Suprapubic skin (tissue), 4 donors: ENCODE measurements around the gene PPP1R10. TPM values are rescaled to one million over a fixed set of nuclear protein-coding genes. Genes with fewer than 3 reads are reported as not detected.

Experiments used
- DNase-seq, 2 donors: peaks; one replicate each; pipeline ENCODE4 v3.0.0-alpha.2; 2019; ENCODE audit warnings: low spot score in 2 of 2
- H3K27ac ChIP-seq: fragments of 200-600 bp; sonication (generic); one replicate; pipeline ENCODE4 v1.5.1; 2019
- H3K27me3 ChIP-seq: fragments of 200-600 bp; sonication (generic); one replicate; pipeline ENCODE4 v1.5.1; 2019
- H3K36me3 ChIP-seq: fragments of 200-600 bp; sonication (generic); one replicate; pipeline ENCODE4 v1.5.1; 2019
- H3K4me1 ChIP-seq: fragments of 200-600 bp; sonication (generic); one replicate; pipeline ENCODE4 v1.5.1; 2019
- H3K4me3 ChIP-seq: fragments of 200-600 bp; sonication (generic); one replicate; pipeline ENCODE4 v1.5.1; 2019; ENCODE audit warnings: mild to moderate bottlenecking
- H3K9me3 ChIP-seq: fragments of 200-600 bp; sonication (generic); one replicate; pipeline ENCODE4 v1.5.1; 2019
- CTCF ChIP-seq, 2 donors: fragments of 200-600 bp in 1 of 2; fragments of 450-650 bp in 1 of 2; sonication (generic) in 1 of 2; IDR thresholded peaks; one replicate each; pipeline ENCODE4 v1.5.1; 2016 to 2019; ENCODE audit warnings: antibody characterized with exemption in 2 of 2, mild to moderate bottlenecking in 1 of 2, moderate library complexity in 1 of 2
- EP300 ChIP-seq: sonication (generic); formaldehyde crosslinking; IDR thresholded peaks from one replicate; pipeline ENCODE4 v1.6.1; 2017; ENCODE audit warnings: antibody characterized with exemption
- POLR2A ChIP-seq, 2 donors: fragments of 450-650 bp; IDR thresholded peaks; one replicate each; pipeline ENCODE4 v1.6.1; 2017; ENCODE audit warnings: antibody characterized with exemption in 2 of 2, mild to moderate bottlenecking in 2 of 2, moderate library complexity in 2 of 2
- POLR2AphosphoS5 ChIP-seq, 3 donors: sonication (generic); formaldehyde crosslinking; IDR thresholded peaks; one replicate each; pipeline ENCODE4 v1.6.1; 2017; ENCODE audit warnings: antibody characterized with exemption in 3 of 3
- WGBS: methylation state at CpG from one replicate; pipeline ENCODE4 v1.1.5; 2018; 5-methylcytosine and 5-hydroxymethylcytosine counted together
- total RNA-seq, 4 donors: library from RNA; depleted of rRNA; stranded (reverse); fragments of >200 nt; gene quantifications; one replicate each; pipeline ENCODE4 v1.1.0, GENCODE V29; 2016

The PPP1R10 gene
- total RNA-seq, 4 donors from 2014 or later, result 27.2 to 68.2 (median 46.7) TPM

GRCh38 chr6:30592287-30592686 is 24.8 kb downstream of the PPP1R10 start:
- H3K4me1 ChIP-seq, result peaks cover 21% of the 10 kb centered on the region
- H3K36me3 ChIP-seq, result peaks cover 68% of the 10 kb centered on the region
- WGBS, result 95% methylated on average over 1 of the region's 1 CpG
- no peak for DNase-seq
- no peak overlapping the region for H3K27ac ChIP-seq
- no peaks in the 10 kb centered on the region for H3K27me3 ChIP-seq
- no peak for TF ChIP-seq EP300
- TF ChIP-seq POLR2A (IDR thresholded peaks at IDR 0.05), result no peak
- no peak for TF ChIP-seq CTCF (IDR thresholded peaks at IDR 0.05)
- no peak for TF ChIP-seq POLR2AphosphoS5 (IDR thresholded peaks at IDR 0.05)
- no peak overlapping the region for H3K4me3 ChIP-seq
- no peaks in the 10 kb centered on the region for H3K9me3 ChIP-seq

- Histone ChIP-seq H3K4me3 (no peak overlapping the region), H3K27me3 (no peaks in the 10 kb centered on the region), H3K27ac (peak overlapping the region; percentile 73), H3K9me3 (no peaks in the 10 kb centered on the region), H3K4me1 (peaks cover 21% of the 10 kb centered on the region), H3K36me3 (peaks cover 80% of the 10 kb centered on the region)
- DNase-seq, result peak in 1 of 2 donors; percentile 42
- WGBS, result 48% methylated on average over 1 of the region's 1 CpG
- TF ChIP-seq POLR2A (IDR thresholded peaks at IDR 0.05) (no peak), POLR2AphosphoS5 (IDR thresholded peaks at IDR 0.05) (no peak), EP300 (no peak), CTCF (IDR thresholded peaks at IDR 0.05) (no peak)
These were observed 26.0 kb downstream of the PPP1R10 start for GRCh38 chr6:30591008-30591407.

GRCh38 chr6:30590509-30590908 is 26.5 kb downstream of the PPP1R10 start:
- peaks cover 21% of the 10 kb centered on the region for H3K4me1 ChIP-seq
- peaks cover 85% of the 10 kb centered on the region for H3K36me3 ChIP-seq
- H3K27ac ChIP-seq, result peak overlapping the region; percentile 73
- 67% methylated on average over 8 of the region's 8 CpGs for WGBS
- no peaks in the 10 kb centered on the region for H3K27me3 ChIP-seq
- H3K9me3 ChIP-seq, result no peaks in the 10 kb centered on the region
- DNase-seq, result no peak
- H3K4me3 ChIP-seq, result no peak overlapping the region
- no peak for TF ChIP-seq POLR2A (IDR thresholded peaks at IDR 0.05)
- no peak for TF ChIP-seq CTCF (IDR thresholded peaks at IDR 0.05)
- no peak for TF ChIP-seq POLR2AphosphoS5 (IDR thresholded peaks at IDR 0.05)
- TF ChIP-seq EP300, result no peak

GRCh38 chr6:30589754-30590358 is 27.2 kb downstream of the PPP1R10 start:
- no peak for DNase-seq
- Histone ChIP-seq H3K36me3 (peaks cover 89% of the 10 kb centered on the region), H3K27me3 (no peaks in the 10 kb centered on the region), H3K27ac (peak overlapping the region; percentile 73), H3K4me1 (peaks cover 21% of the 10 kb centered on the region), H3K9me3 (no peaks in the 10 kb centered on the region), H3K4me3 (no peak overlapping the region)
- TF ChIP-seq EP300, result no peak
- TF ChIP-seq CTCF (IDR thresholded peaks at IDR 0.05), result no peak
- no peak for TF ChIP-seq POLR2A (IDR thresholded peaks at IDR 0.05)
- no peak for TF ChIP-seq POLR2AphosphoS5 (IDR thresholded peaks at IDR 0.05)
- 87% methylated on average over 9 of the region's 15 CpGs for WGBS

- no peaks in the 10 kb centered on the region for H3K4me1 ChIP-seq
- H3K27ac ChIP-seq, result no peak overlapping the region
- TF ChIP-seq POLR2A (IDR thresholded peaks at IDR 0.05) (no peak), CTCF (IDR thresholded peaks at IDR 0.05) (no peak), EP300 (no peak), POLR2AphosphoS5 (IDR thresholded peaks at IDR 0.05) (no peak)
- no peaks in the 10 kb centered on the region for H3K9me3 ChIP-seq
- peaks cover 100% of the 10 kb centered on the region for H3K36me3 ChIP-seq
- H3K27me3 ChIP-seq, result no peaks in the 10 kb centered on the region
- no peak overlapping the region for H3K4me3 ChIP-seq
- DNase-seq, result no peak
- 82% methylated on average over 5 of the region's 5 CpGs for WGBS
These were observed 33.1 kb downstream of the PPP1R10 start for GRCh38 chr6:30583921-30584320.
